Measurements from ENCODE around the gene CACNG1.

GRCh38 chr17:67043283-67043682 is 1.1 kb upstream of the CACNG1 start:
- no peak for TF ChIP-seq EZH2 (IDR thresholded peaks at IDR 0.05; ENCODE audit: low read depth)
- TF ChIP-seq CTCF (conservative IDR thresholded peaks at IDR 0.05): no peak
